Endodermal cell (in vitro differentiated cells): ENCODE measurements around the gene RPA1. TPM values are rescaled to one million over a fixed set of nuclear protein-coding genes. Genes with fewer than 3 reads are reported as not detected.
A peak's percentile ranks its signal among the peaks of the same experiment; 100 is the strongest.

Experiments used
- DNase-seq: peaks from one replicate; pipeline ENCODE4 v3.0.0-alpha.2; 2017
- H3K27ac ChIP-seq: 2 replicates; pipeline ENCODE4 v1.5.1; 2013; ENCODE audit warnings: mild to moderate bottlenecking, low read depth, low read length, moderate library complexity
- H3K27me3 ChIP-seq: 2 replicates; pipeline ENCODE4 v1.6.1; 2013; ENCODE audit warnings: mild to moderate bottlenecking, low read length, moderate library complexity; ENCODE audit not compliant: insufficient read depth, control insufficient read depth, poor library complexity, severe bottlenecking
- H3K36me3 ChIP-seq: 2 replicates; pipeline ENCODE4 v1.7.0; 2013; ENCODE audit warnings: mild to moderate bottlenecking, low read length, moderate library complexity; ENCODE audit not compliant: control insufficient read depth, insufficient read depth
- H3K4me1 ChIP-seq: one replicate; pipeline ENCODE4 v1.7.0; 2013; ENCODE audit warnings: low read length; ENCODE audit not compliant: control insufficient read depth, insufficient read depth
- H3K4me3 ChIP-seq: 2 replicates; pipeline ENCODE4 v1.5.1; 2013; ENCODE audit warnings: mild to moderate bottlenecking, low read length, moderate library complexity
- H3K9ac ChIP-seq: 2 replicates; pipeline ENCODE4 v1.6.1; 2013; ENCODE audit warnings: mild to moderate bottlenecking, low read length, moderate library complexity; ENCODE audit not compliant: poor library complexity, severe bottlenecking; ENCODE audit errors: extremely low read depth
- H3K9me3 ChIP-seq: 2 replicates; pipeline ENCODE4 v1.6.1; 2013; ENCODE audit warnings: mild to moderate bottlenecking, low read length, moderate library complexity; ENCODE audit not compliant: control insufficient read depth
- H3K27ac Mint-ChIP-seq: 2 replicates; pipeline ENCODE4 v1.8.0; 2020; ENCODE audit warnings: mixed read lengths
- H3K27me3 Mint-ChIP-seq: 2 replicates; pipeline ENCODE4 v1.8.0; 2021; ENCODE audit warnings: mild to moderate bottlenecking, mixed read lengths; ENCODE audit not compliant: insufficient read depth
- H3K36me3 Mint-ChIP-seq: 2 replicates; pipeline ENCODE4 v1.8.0; 2020; ENCODE audit warnings: low read depth, mixed read lengths
- H3K4me1 Mint-ChIP-seq: 2 replicates; pipeline ENCODE4 v1.8.0; 2020; ENCODE audit warnings: mixed read lengths
- H3K4me3 Mint-ChIP-seq: 2 replicates; pipeline ENCODE4 v1.8.0; 2020; ENCODE audit warnings: mild to moderate bottlenecking, moderate library complexity, mixed read lengths
- H3K9me3 Mint-ChIP-seq: 2 replicates; pipeline ENCODE4 v1.8.0; 2020; ENCODE audit warnings: mild to moderate bottlenecking, mixed read lengths
- CTCF ChIP-seq: fragments of 200-600 bp; sonication (generic); conservative IDR thresholded peaks from 2 replicates; pipeline ENCODE4 v1.5.0; 2021; ENCODE audit warnings: antibody characterized with exemption, mild to moderate bottlenecking
- WGBS, 2 experiments: methylation state at CpG; one replicate each; pipeline versions ENCODE4 v1.1.5 to v1.1.7; 2013; ENCODE audit warnings: missing lambda C conversion rate in 2 of 2, mixed read lengths in 1 of 2; ENCODE audit not compliant: insufficient coverage in 1 of 2, insufficient read length in 1 of 2; 5-methylcytosine and 5-hydroxymethylcytosine counted together
- total RNA-seq, 2 donors: library from RNA; stranded (reverse); fragmentation: NEBNext Ultra II Directional in 1 of 2; extraction: Animal tissue kit (Norgen Biotek cat#: 25700) in 1 of 2; gene quantifications; 2 replicates in 1 of 2; 3 replicates in 1 of 2; pipeline ENCODE4 v1.2.1, GENCODE V29; 2021

The RPA1 gene
- total RNA-seq, 2 donors from 2014 or later, result 190 to 249 TPM

- H3K9me3 Mint-ChIP-seq, result no peaks in the 10 kb centered on the region
- Histone ChIP-seq H3K9ac (no peak overlapping the region), H3K9me3 (no peaks in the 10 kb centered on the region), H3K27ac (no peak overlapping the region), H3K27me3 (peaks cover 38% of the 10 kb centered on the region), H3K4me1 (peaks cover 15% of the 10 kb centered on the region), H3K36me3 (no peaks in the 10 kb centered on the region), H3K4me3 (no peak overlapping the region)
- no peaks in the 10 kb centered on the region for H3K36me3 Mint-ChIP-seq
- no peak overlapping the region for H3K4me3 Mint-ChIP-seq
- peaks cover 60% of the 10 kb centered on the region for H3K27me3 Mint-ChIP-seq
- 82% methylated on average over 7 of the region's 7 CpGs for WGBS, 2 experiments
- H3K27ac Mint-ChIP-seq, result no peak overlapping the region
- DNase-seq, result no peak
- TF ChIP-seq CTCF, result no peak
- peaks cover 43% of the 10 kb centered on the region for H3K4me1 Mint-ChIP-seq
Observed at GRCh38 chr17:1912146-1912545, 82.3 kb downstream of the RPA1 start.

- DNase-seq, result no peak
- H3K27ac Mint-ChIP-seq, result no peak overlapping the region
- H3K27ac ChIP-seq, result no peak overlapping the region
- H3K4me1 Mint-ChIP-seq, result peaks cover 36% of the 10 kb centered on the region
- H3K9ac ChIP-seq, result no peak overlapping the region
- H3K36me3 Mint-ChIP-seq, result no peaks in the 10 kb centered on the region
- TF ChIP-seq CTCF, result no peak
- H3K4me3 Mint-ChIP-seq, result no peak overlapping the region
- no peak overlapping the region for H3K4me3 ChIP-seq
- WGBS, 2 experiments, result 92 to 94% methylated on average over 12 to 14 of the region's 14 CpGs
- no peaks in the 10 kb centered on the region for H3K36me3 ChIP-seq
- peaks cover 10% of the 10 kb centered on the region for H3K4me1 ChIP-seq
- H3K27me3 Mint-ChIP-seq, result peaks cover 50% of the 10 kb centered on the region
- H3K27me3 ChIP-seq, result peaks cover 30% of the 10 kb centered on the region
- H3K9me3 Mint-ChIP-seq, result no peaks in the 10 kb centered on the region
- H3K9me3 ChIP-seq, result no peaks in the 10 kb centered on the region
Observed at GRCh38 chr17:1913702-1914101, 83.9 kb downstream of the RPA1 start.

GRCh38 chr17:1914661-1915083, 84.9 kb downstream of the RPA1 start:
- H3K4me1 Mint-ChIP-seq, result peaks cover 38% of the 10 kb centered on the region
- H3K27me3 Mint-ChIP-seq, result peaks cover 42% of the 10 kb centered on the region
- DNase-seq, result peak; percentile 91
- no peak for TF ChIP-seq CTCF
- Histone ChIP-seq H3K27me3 (peaks cover 22% of the 10 kb centered on the region), H3K4me3 (no peak overlapping the region), H3K36me3 (no peaks in the 10 kb centered on the region), H3K9ac (no peak overlapping the region), H3K9me3 (no peaks in the 10 kb centered on the region), H3K27ac (no peak overlapping the region), H3K4me1 (peaks cover 15% of the 10 kb centered on the region)
- H3K27ac Mint-ChIP-seq, result peak overlapping the region; percentile 52
- no peaks in the 10 kb centered on the region for H3K36me3 Mint-ChIP-seq
- H3K4me3 Mint-ChIP-seq, result no peak overlapping the region
- WGBS, 2 experiments, result 37 to 38% methylated on average over 7 to 8 of the region's 8 CpGs
- no peaks in the 10 kb centered on the region for H3K9me3 Mint-ChIP-seq
